Large intestine (tissue), 3 donors: ENCODE data around the gene COL18A1. TPM values are rescaled to one million over a fixed set of nuclear protein-coding genes. Genes with fewer than 3 reads are reported as not detected.
"Not testable (repeated sequence)": the region's sequence is repeated elsewhere in the genome, so short reads cannot be mapped to it uniquely, and the experiment has no call there.

ENCODE experiments used
- DNase-seq, 2 donors: peaks; one replicate each; pipeline versions ENCODE4 v3.0.0 to v3.0.0-alpha.2; 2013
- H3K27ac ChIP-seq: one replicate; pipeline ENCODE4 v1.5.1; 2013; ENCODE audit warnings: low read length
- H3K27me3 ChIP-seq: 2 replicates; pipeline ENCODE4 v1.6.1; 2013; ENCODE audit warnings: low read length; ENCODE audit not compliant: control insufficient read depth, insufficient read depth
- H3K36me3 ChIP-seq: 2 replicates; pipeline ENCODE4 v1.6.1; 2013; ENCODE audit warnings: low read length; ENCODE audit not compliant: control insufficient read depth, insufficient read depth
- H3K4me1 ChIP-seq: one replicate; pipeline ENCODE4 v1.6.1; 2013; ENCODE audit warnings: low read length; ENCODE audit not compliant: control insufficient read depth, insufficient read depth
- H3K4me3 ChIP-seq: one replicate; pipeline ENCODE4 v1.5.1; 2013; ENCODE audit warnings: low read length
- H3K9me3 ChIP-seq: one replicate; pipeline ENCODE4 v1.6.1; 2013; ENCODE audit warnings: mild to moderate bottlenecking, low read depth, low read length, moderate library complexity; ENCODE audit not compliant: control insufficient read depth
- WGBS: methylation state at CpG from one replicate; pipeline ENCODE4 v1.1.5; 2013; ENCODE audit warnings: low lambda C conversion rate; ENCODE audit not compliant: insufficient coverage; 5-methylcytosine and 5-hydroxymethylcytosine counted together
- polyA plus RNA-seq: library from polyadenylated mRNA; unstranded; fragments of 120-200 nt; gene quantifications from one replicate; pipeline ENCODE4 v1.2.1, GENCODE V29; 2013

The COL18A1 gene
- polyA plus RNA-seq, 1 donor = 44.4 TPM

- Histone ChIP-seq H3K4me1 (peaks cover 3% of the 10 kb centered on the region), H3K9me3 (no peaks in the 10 kb centered on the region), H3K27me3 (no peaks in the 10 kb centered on the region), H3K27ac (peak overlapping the region; percentile 88), H3K36me3 (no peaks in the 10 kb centered on the region), H3K4me3 (peak overlapping the region; percentile 43)
- WGBS = no CpG with 5 or more reads among the region's 62 CpGs
- peak; percentile 85 to 90 for DNase-seq
Observed at GRCh38 chr21:45555557-45556301, 150.8 kb downstream of the COL18A1 start.

GRCh38 chr21:45556302-45556644, 151.3 kb downstream of the COL18A1 start:
- peak overlapping the region; percentile 43 for H3K4me3 ChIP-seq
- H3K36me3 ChIP-seq = no peaks in the 10 kb centered on the region
- no peaks in the 10 kb centered on the region for H3K9me3 ChIP-seq
- WGBS = no CpG with 5 or more reads among the region's 12 CpGs
- no peaks in the 10 kb centered on the region for H3K27me3 ChIP-seq
- no peak for DNase-seq
- H3K27ac ChIP-seq = peak overlapping the region; percentile 88
- H3K4me1 ChIP-seq = peaks cover 3% of the 10 kb centered on the region

DNA sequence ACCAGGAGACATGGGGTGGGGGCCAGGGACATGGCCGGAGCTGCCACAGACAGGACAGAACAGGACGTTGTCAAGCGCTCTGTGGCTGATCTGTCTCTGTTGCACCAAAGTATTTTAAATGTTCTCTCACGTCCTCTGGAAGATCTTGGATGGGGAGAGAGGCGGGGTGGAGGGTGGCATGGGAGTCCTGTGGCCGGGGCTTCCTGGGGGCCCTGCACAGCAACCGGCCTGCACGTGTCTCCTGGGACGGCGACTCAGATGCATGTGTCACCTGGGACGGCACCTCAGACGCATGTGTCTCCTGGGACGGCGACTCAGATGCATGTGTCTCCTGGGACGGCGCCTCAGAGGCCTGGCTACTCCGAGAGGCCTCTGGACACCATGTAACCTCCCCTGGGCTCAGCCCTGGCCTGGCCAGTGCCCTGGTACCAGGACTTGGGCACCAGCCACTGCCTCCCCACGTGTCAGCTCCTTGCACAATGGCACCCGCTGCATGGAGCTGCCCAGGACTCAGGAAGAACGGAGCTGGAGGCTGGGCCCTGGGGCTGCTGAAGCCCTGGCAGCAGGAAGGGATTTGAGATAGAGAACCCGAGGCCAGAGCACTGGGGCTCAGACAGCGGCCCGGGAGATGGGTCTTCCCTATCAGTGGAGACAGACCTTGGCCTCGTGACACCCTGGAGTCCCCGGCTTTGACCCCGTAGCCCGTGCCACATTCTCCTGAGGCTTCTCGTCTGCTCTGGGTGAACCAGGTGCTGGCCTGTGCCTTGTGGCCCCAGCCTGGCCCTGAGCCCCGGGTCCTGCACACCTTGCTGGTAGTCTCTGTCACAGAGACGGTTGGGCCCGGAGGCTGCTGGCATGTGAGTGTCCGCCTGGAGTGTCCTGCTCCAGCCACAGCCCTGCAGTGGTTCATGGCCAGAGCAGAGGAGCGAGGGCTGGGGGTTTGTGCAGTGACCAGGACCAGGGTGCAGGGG, 152.0 kb downstream of the COL18A1 start:
- Histone ChIP-seq H3K4me1 (peaks cover 3% of the 10 kb centered on the region), H3K4me3 (no peak overlapping the region), H3K36me3 (no peaks in the 10 kb centered on the region), H3K27ac (peak overlapping the region; percentile 88), H3K9me3 (no peaks in the 10 kb centered on the region), H3K27me3 (no peaks in the 10 kb centered on the region)
- no CpG with 5 or more reads among the region's 33 CpGs for WGBS
- DNase-seq = no peak

- no peaks in the 10 kb centered on the region for H3K9me3 ChIP-seq
- no peak overlapping the region for H3K4me3 ChIP-seq
- WGBS = no CpG with 5 or more reads among the region's 14 CpGs
- H3K27me3 ChIP-seq = no peaks in the 10 kb centered on the region
- H3K36me3 ChIP-seq = no peaks in the 10 kb centered on the region
- H3K27ac ChIP-seq = no peak overlapping the region
- no peak for DNase-seq
- H3K4me1 ChIP-seq = peaks cover 3% of the 10 kb centered on the region
Observed at GRCh38 chr21:45557616-45558043, 152.7 kb downstream of the COL18A1 start.

DNA sequence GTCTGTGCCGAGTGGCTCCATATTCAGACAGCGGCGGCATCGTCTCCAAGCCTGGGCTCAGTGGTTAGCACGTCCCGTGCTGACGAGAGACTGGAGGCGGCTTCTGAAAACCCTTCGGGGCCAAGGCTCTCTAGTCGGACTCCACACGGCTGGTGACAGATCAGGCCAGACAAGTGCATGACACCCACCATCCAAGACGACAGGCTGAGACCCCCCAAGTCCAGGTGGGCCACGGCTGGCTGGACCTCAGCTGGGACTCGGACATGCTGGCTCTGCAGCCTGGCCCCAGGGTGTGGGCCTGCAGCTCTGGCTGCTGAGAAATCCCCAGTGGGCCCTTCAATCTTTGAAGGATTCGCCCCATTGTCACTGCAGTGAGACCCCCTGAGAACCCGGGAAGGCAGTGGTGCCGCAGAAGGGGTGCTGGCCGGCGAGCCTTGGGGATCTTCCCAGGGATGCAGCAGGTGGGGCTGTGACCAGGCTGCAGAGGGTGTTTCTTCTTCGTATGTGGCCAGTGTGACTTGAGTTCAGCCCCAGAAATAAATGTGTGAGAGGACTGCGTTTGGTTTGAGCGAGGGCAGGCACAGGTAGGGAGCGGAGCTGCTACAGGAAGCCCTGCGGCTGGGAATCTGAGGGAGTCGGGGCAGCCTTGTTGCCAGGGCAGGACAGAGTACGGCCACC, 153.2 kb downstream of the COL18A1 start:
- WGBS = no CpG with 5 or more reads among the region's 26 CpGs
- H3K9me3 ChIP-seq = no peaks in the 10 kb centered on the region
- H3K4me1 ChIP-seq = peaks cover 3% of the 10 kb centered on the region
- no peak for DNase-seq
- H3K36me3 ChIP-seq = no peaks in the 10 kb centered on the region
- no peaks in the 10 kb centered on the region for H3K27me3 ChIP-seq
- no peak overlapping the region for H3K4me3 ChIP-seq
- no peak overlapping the region for H3K27ac ChIP-seq

GRCh38 chr21:45559216-45560105, 154.5 kb downstream of the COL18A1 start:
- Histone ChIP-seq H3K4me1 (peaks cover 3% of the 10 kb centered on the region), H3K27me3 (no peaks in the 10 kb centered on the region), H3K36me3 (no peaks in the 10 kb centered on the region), H3K27ac (no peak overlapping the region), H3K4me3 (no peak overlapping the region), H3K9me3 (no peaks in the 10 kb centered on the region)
- DNase-seq = no peak
- WGBS = 88% methylated on average over 3 of the region's 29 CpGs

GRCh38 chr21:45560106-45561021, 155.4 kb downstream of the COL18A1 start:
- WGBS = no CpG with 5 or more reads among the region's 30 CpGs

GRCh38 chr21:45561241-45561640, 156.3 kb downstream of the COL18A1 start:
- not testable (repeated sequence) for DNase-seq, H3K27me3 ChIP-seq, H3K4me1 ChIP-seq, H3K27ac ChIP-seq, H3K9me3 ChIP-seq, H3K4me3 ChIP-seq, H3K36me3 ChIP-seq
- no CpG with 5 or more reads among the region's 8 CpGs for WGBS

More at GRCh38 chr21:45560106-45561021, 155.4 kb downstream of the COL18A1 start:
- H3K36me3 ChIP-seq = no peaks in the 10 kb centered on the region
- H3K27ac ChIP-seq = no peak overlapping the region
- DNase-seq = no peak
- no peak overlapping the region for H3K4me3 ChIP-seq
- H3K4me1 ChIP-seq = peaks cover 3% of the 10 kb centered on the region
- H3K27me3 ChIP-seq = peaks cover 3% of the 10 kb centered on the region
- no peaks in the 10 kb centered on the region for H3K9me3 ChIP-seq

- DNase-seq = no peak
- 50% methylated on average over 2 of the region's 10 CpGs for WGBS
- Histone ChIP-seq H3K27ac (no peak overlapping the region), H3K9me3 (no peaks in the 10 kb centered on the region), H3K27me3 (peaks cover 3% of the 10 kb centered on the region), H3K36me3 (no peaks in the 10 kb centered on the region), H3K4me1 (no peaks in the 10 kb centered on the region), H3K4me3 (no peak overlapping the region)
Observed at GRCh38 chr21:45562402-45562801, 157.4 kb downstream of the COL18A1 start.
